Natural killer cell (primary cell): ENCODE measurements around the gene LRRC8A. TPM values are rescaled to one million over a fixed set of nuclear protein-coding genes. Genes with fewer than 3 reads are reported as not detected.
A peak's percentile ranks its signal among the peaks of the same experiment; 100 is the strongest.

Experiments used
- ATAC-seq, 3 donors: fragments of 150-1000 bp in 2 of 3; fragments of 200-7000 bp in 1 of 3; cut with Tn5 transposase; 1 replicate in 1 of 3; 2 replicates in 2 of 3; pipeline ENCODE4 v1.10.0; 2021; ENCODE audit warnings: mild to moderate bottlenecking in 2 of 3, moderate library complexity in 2 of 3
- DNase-seq, 2 donors: peaks; one replicate each; pipeline versions ENCODE4 v3.0.0 to v3.0.0-alpha.2; 2013 to 2021; ENCODE audit warnings: mixed read lengths in 1 of 2
- H3K27ac ChIP-seq: one replicate; pipeline ENCODE4 v1.5.1; 2013; ENCODE audit warnings: mild to moderate bottlenecking, low read length
- H3K27me3 ChIP-seq: one replicate; pipeline ENCODE4 v1.6.1; 2013; ENCODE audit warnings: low read length; ENCODE audit not compliant: control insufficient read depth, insufficient read depth
- H3K36me3 ChIP-seq: one replicate; pipeline ENCODE4 v1.6.1; 2013; ENCODE audit warnings: low read length; ENCODE audit not compliant: control insufficient read depth, insufficient read depth
- H3K4me1 ChIP-seq: one replicate; pipeline ENCODE4 v1.6.1; 2013; ENCODE audit warnings: low read length; ENCODE audit not compliant: control insufficient read depth, insufficient read depth
- H3K4me3 ChIP-seq: one replicate; pipeline ENCODE4 v1.5.1; 2013; ENCODE audit warnings: low read length
- H3K9me3 ChIP-seq: one replicate; pipeline ENCODE4 v1.6.1; 2013; ENCODE audit warnings: low read length; ENCODE audit not compliant: control insufficient read depth, insufficient read depth
- H3K27ac Mint-ChIP-seq, 2 donors: one replicate each; pipeline ENCODE4 v1.8.0; 2022; ENCODE audit warnings: mild to moderate bottlenecking in 2 of 2, mixed read lengths in 2 of 2, moderate library complexity in 1 of 2
- H3K27me3 Mint-ChIP-seq, 2 donors: one replicate each; pipeline ENCODE4 v1.8.0; 2022; ENCODE audit warnings: low read depth in 2 of 2, mixed read lengths in 2 of 2
- H3K36me3 Mint-ChIP-seq: one replicate; pipeline ENCODE4 v1.8.0; 2022; ENCODE audit warnings: mixed read lengths
- H3K4me1 Mint-ChIP-seq, 2 donors: one replicate each; pipeline ENCODE4 v1.8.0; 2022; ENCODE audit warnings: mixed read lengths in 2 of 2
- H3K4me3 Mint-ChIP-seq: one replicate; pipeline ENCODE4 v1.8.0; 2022; ENCODE audit warnings: mild to moderate bottlenecking, moderate library complexity, mixed read lengths
- H3K9me3 Mint-ChIP-seq, 2 donors: one replicate each; pipeline ENCODE4 v1.8.0; 2022; ENCODE audit warnings: mixed read lengths in 2 of 2
- CTCF ChIP-seq: fragments of 200-600 bp; IDR thresholded peaks from one replicate; pipeline ENCODE4 v1.8.0; 2022; ENCODE audit warnings: antibody characterized with exemption
- WGBS: methylation state at CpG from one replicate; pipeline ENCODE4 v1.1.7; 2013; ENCODE audit warnings: missing lambda C conversion rate; ENCODE audit not compliant: insufficient coverage; 5-methylcytosine and 5-hydroxymethylcytosine counted together
- intact Hi-C: fragments of 100-400 bp; cut with micrococcal nuclease; formaldehyde crosslinking; loops from one replicate; pipeline ENCODE4 v1.14.2; 2022
- total RNA-seq, 4 donors: library from RNA; stranded (reverse); fragments of 120-200 nt in 1 of 4; gene quantifications; one replicate each; pipeline versions ENCODE4 v1.2.3 to v1.2.4, GENCODE V29; 2013 to 2022

LRRC8A gene
- total RNA-seq, 3 donors from 2014 or later (not counting 1 experiment from before 2014, with no cell fraction given), result 60.0 to 82.9 (median 67.9) TPM

GRCh38 chr9:128905964-128906363, 24.0 kb downstream of the LRRC8A start:
- Histone ChIP-seq H3K36me3 (peaks cover 37% of the 10 kb centered on the region), H3K27ac (peak overlapping the region; percentile 4), H3K4me1 (peaks cover 62% of the 10 kb centered on the region), H3K4me3 (no peak overlapping the region), H3K9me3 (no peaks in the 10 kb centered on the region), H3K27me3 (no peaks in the 10 kb centered on the region)
- ATAC-seq (no peak), DNase-seq (no peak)
- TF ChIP-seq CTCF, result no peak
- WGBS, result 98% methylated on average over 4 of the region's 7 CpGs
- Mint-ChIP-seq H3K36me3 (no peaks in the 10 kb centered on the region), H3K9me3 (no peaks in the 10 kb centered on the region), H3K4me1 (peaks cover 26 to 76% of the 10 kb centered on the region in 2 donors), H3K4me3 (no peak overlapping the region), H3K27ac (peak overlapping the region; percentile 67 to 87), H3K27me3 (no peaks in the 10 kb centered on the region)
- intact Hi-C loops, result no loop called here

GRCh38 chr9:128906741-128907140, 24.8 kb downstream of the LRRC8A start:
- no peaks in the 10 kb centered on the region for H3K27me3 ChIP-seq
- no peak for ATAC-seq
- Mint-ChIP-seq H3K36me3 (no peaks in the 10 kb centered on the region), H3K4me1 (peaks cover 26 to 84% of the 10 kb centered on the region in 2 donors), H3K27me3 (no peaks in the 10 kb centered on the region), H3K4me3 (peak overlapping the region; percentile 26), H3K9me3 (no peaks in the 10 kb centered on the region), H3K27ac (peak overlapping the region; percentile 69 to 87)
- no peak overlapping the region for H3K4me3 ChIP-seq
- no peak for DNase-seq
- no peak for TF ChIP-seq CTCF
- WGBS, result 76% methylated on average over 2 of the region's 2 CpGs
- H3K27ac ChIP-seq, result no peak overlapping the region
- peaks cover 44% of the 10 kb centered on the region for H3K36me3 ChIP-seq
- no peaks in the 10 kb centered on the region for H3K9me3 ChIP-seq
- intact Hi-C loops, result no loop called here
- peaks cover 62% of the 10 kb centered on the region for H3K4me1 ChIP-seq

DNA sequence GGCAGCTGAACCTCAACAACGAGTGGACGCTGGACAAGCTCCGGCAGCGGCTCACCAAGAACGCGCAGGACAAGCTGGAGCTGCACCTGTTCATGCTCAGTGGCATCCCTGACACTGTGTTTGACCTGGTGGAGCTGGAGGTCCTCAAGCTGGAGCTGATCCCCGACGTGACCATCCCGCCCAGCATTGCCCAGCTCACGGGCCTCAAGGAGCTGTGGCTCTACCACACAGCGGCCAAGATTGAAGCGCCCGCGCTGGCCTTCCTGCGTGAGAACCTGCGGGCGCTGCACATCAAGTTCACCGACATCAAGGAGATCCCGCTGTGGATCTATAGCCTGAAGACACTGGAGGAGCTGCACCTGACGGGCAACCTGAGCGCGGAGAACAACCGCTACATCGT, 26.4 kb downstream of the LRRC8A start:
- H3K27me3 ChIP-seq, result no peaks in the 10 kb centered on the region
- Mint-ChIP-seq H3K27ac (peak overlapping the region; percentile 80 to 91), H3K27me3 (no peaks in the 10 kb centered on the region), H3K4me3 (no peak overlapping the region), H3K9me3 (no peaks in the 10 kb centered on the region), H3K36me3 (no peaks in the 10 kb centered on the region), H3K4me1 (peaks cover 26 to 84% of the 10 kb centered on the region in 2 donors)
- intact Hi-C loops, result no loop called here
- WGBS, result 96% methylated on average over 24 of the region's 24 CpGs
- H3K4me1 ChIP-seq, result peaks cover 60% of the 10 kb centered on the region
- H3K36me3 ChIP-seq, result peaks cover 53% of the 10 kb centered on the region
- H3K4me3 ChIP-seq, result no peak overlapping the region
- no peak for ATAC-seq
- no peak overlapping the region for H3K27ac ChIP-seq
- DNase-seq, result no peak
- H3K9me3 ChIP-seq, result no peaks in the 10 kb centered on the region
- TF ChIP-seq CTCF, result no peak

GRCh38 chr9:128909859-128910258, 27.9 kb downstream of the LRRC8A start:
- DNase-seq, result no peak
- Mint-ChIP-seq H3K36me3 (no peaks in the 10 kb centered on the region), H3K27me3 (no peaks in the 10 kb centered on the region), H3K4me3 (no peak overlapping the region), H3K4me1 (peaks cover 26 to 83% of the 10 kb centered on the region in 2 donors), H3K27ac (peak overlapping the region; percentile 29 to 91), H3K9me3 (no peaks in the 10 kb centered on the region)
- Histone ChIP-seq H3K4me1 (peaks cover 55% of the 10 kb centered on the region), H3K4me3 (no peak overlapping the region), H3K27ac (no peak overlapping the region), H3K27me3 (no peaks in the 10 kb centered on the region), H3K36me3 (peaks cover 57% of the 10 kb centered on the region), H3K9me3 (no peaks in the 10 kb centered on the region)
- WGBS, result 49% methylated on average over 4 of the region's 4 CpGs
- intact Hi-C loops, result no loop called here
- no peak for ATAC-seq
- TF ChIP-seq CTCF, result no peak
